HG03025 (cell line): Measurements from ENCODE around the gene MAP4K4.

Experiments used
- ATAC-seq: cut with Tn5 transposase; IDR thresholded peaks from one replicate; pipeline ENCODE4 v1.9.1; 2021; ENCODE audit warnings: mild to moderate bottlenecking, moderate library complexity; ENCODE audit not compliant: unreplicated experiment, low FRiP score

MAP4K4 gene

GRCh38 chr2:101718479-101718878 lies 21.0 kb downstream of the MAP4K4 start:
- ATAC-seq, result no peak

GRCh38 chr2:101718993-101719571 lies 21.6 kb downstream of the MAP4K4 start:
- no peak for ATAC-seq

GRCh38 chr2:101720732-101721131 lies 23.2 kb downstream of the MAP4K4 start:
- no peak for ATAC-seq

GRCh38 chr2:101722864-101723263 lies 25.4 kb downstream of the MAP4K4 start:
- no peak for ATAC-seq

- ATAC-seq, result no peak
Observed at GRCh38 chr2:101723371-101724124, 26.0 kb downstream of the MAP4K4 start.

GRCh38 chr2:101724125-101724474 lies 26.6 kb downstream of the MAP4K4 start:
- ATAC-seq, result no peak

- ATAC-seq, result no peak
Observed at GRCh38 chr2:101725038-101725437, 27.5 kb downstream of the MAP4K4 start.

GRCh38 chr2:101725515-101726192 lies 28.1 kb downstream of the MAP4K4 start:
- ATAC-seq, result no peak

- ATAC-seq, result no peak
Observed at GRCh38 chr2:101728865-101729264, 31.4 kb downstream of the MAP4K4 start.

- ATAC-seq, result no peak
Observed at GRCh38 chr2:101729521-101730190, 32.1 kb downstream of the MAP4K4 start.

- ATAC-seq, result no peak
Observed at GRCh38 chr2:101731221-101732054, 33.9 kb downstream of the MAP4K4 start.

- no peak for ATAC-seq
Observed at GRCh38 chr2:101732199-101732598, 34.7 kb downstream of the MAP4K4 start.

- ATAC-seq, result no peak
Observed at GRCh38 chr2:101732773-101733256, 35.3 kb downstream of the MAP4K4 start.

- no peak for ATAC-seq
Observed at GRCh38 chr2:101733257-101733993, 35.9 kb downstream of the MAP4K4 start.

- no peak for ATAC-seq
Observed at GRCh38 chr2:101734505-101735165, 37.1 kb downstream of the MAP4K4 start.

- ATAC-seq, result no peak
Observed at GRCh38 chr2:101735166-101735533, 37.6 kb downstream of the MAP4K4 start.

- ATAC-seq, result no peak
Observed at GRCh38 chr2:101736233-101736632, 38.7 kb downstream of the MAP4K4 start.

GRCh38 chr2:101736861-101737291 lies 39.4 kb downstream of the MAP4K4 start:
- ATAC-seq, result no peak
